GM12875 (cell line): Measurements from ENCODE around the gene SPSB1.

Experiments used
- H3K4me3 ChIP-seq: one replicate; pipeline ENCODE4 v1.5.1; 2011; ENCODE audit warnings: low read depth, low read length, control low read depth
- CTCF ChIP-seq: IDR thresholded peaks from 2 replicates; pipeline ENCODE4 v1.5.1; 2011; ENCODE audit warnings: low read depth, mild to moderate bottlenecking, control low read depth, inconsistent platforms, low read length, moderate library complexity, borderline replicate concordance; ENCODE audit not compliant: insufficient read depth

SPSB1 gene

GRCh38 chr1:9345471-9345870, 52.8 kb downstream of the SPSB1 start:
- TF ChIP-seq CTCF = no peak
- no peak overlapping the region for H3K4me3 ChIP-seq

GRCh38 chr1:9345922-9346321, 53.2 kb downstream of the SPSB1 start:
- no peak for TF ChIP-seq CTCF
- H3K4me3 ChIP-seq = no peak overlapping the region

- TF ChIP-seq CTCF = no peak
- no peak overlapping the region for H3K4me3 ChIP-seq
These were observed 53.9 kb downstream of the SPSB1 start for GRCh38 chr1:9346566-9346965.

GRCh38 chr1:9347095-9347850, 54.6 kb downstream of the SPSB1 start:
- TF ChIP-seq CTCF = no peak
- no peak overlapping the region for H3K4me3 ChIP-seq

- no peak overlapping the region for H3K4me3 ChIP-seq
- TF ChIP-seq CTCF = no peak
These were observed 56.7 kb downstream of the SPSB1 start for GRCh38 chr1:9349331-9349851.

- no peak overlapping the region for H3K4me3 ChIP-seq
- TF ChIP-seq CTCF = no peak
These were observed 57.6 kb downstream of the SPSB1 start for GRCh38 chr1:9350013-9350908.

GRCh38 chr1:9350960-9351359, 58.3 kb downstream of the SPSB1 start:
- no peak overlapping the region for H3K4me3 ChIP-seq
- no peak for TF ChIP-seq CTCF
